Measurements from ENCODE around the gene DYSF. TPM values are rescaled to one million over a fixed set of nuclear protein-coding genes. Genes with fewer than 3 reads are reported as not detected.

DYSF gene
- total and polyA plus RNA-seq, 3 donors from 2014 or later = 6.8 to 10.9 (median 8.9) TPM

DNA sequence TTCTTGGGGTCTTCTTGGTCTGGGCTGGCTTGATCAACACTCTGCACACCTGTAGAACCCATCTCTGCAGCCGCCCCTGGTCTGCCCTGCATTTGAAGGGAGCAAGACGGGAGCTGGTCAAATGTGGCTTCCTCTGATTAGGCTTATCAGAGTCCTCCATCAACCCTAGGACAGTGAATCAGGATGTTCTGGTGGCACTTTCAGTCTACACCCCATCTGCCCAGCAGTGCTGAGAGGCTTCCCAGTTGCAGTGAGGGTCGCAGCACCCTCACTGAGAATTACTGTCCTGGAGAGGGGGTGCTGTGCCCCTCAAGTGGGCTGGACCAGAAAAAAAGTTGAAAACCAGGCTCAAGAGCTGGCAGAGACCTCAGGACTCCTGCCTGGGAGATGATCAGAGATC lies 152.9 kb downstream of the DYSF start:
- no peak for DNase-seq
- H3K27me3 ChIP-seq = no peaks in the 10 kb centered on the region
- H3K4me3 ChIP-seq = no peak overlapping the region
- WGBS, 2 donors = 85 to 97% methylated on average over 3 of the region's 3 CpGs
- no peak overlapping the region for H3K27ac ChIP-seq
- H3K9me3 ChIP-seq = no peaks in the 10 kb centered on the region
- H3K36me3 ChIP-seq (ENCODE audit: low read depth, missing control alignments) = no peaks in the 10 kb centered on the region
- intact Hi-C loops (cut with DNase I; ENCODE audit: low total_unique reads) = loop anchor here (10.0 kb wide), 1 partner anchor 189 kb away; no protein-coding TSS in a partner anchor
- TF ChIP-seq POLR2A (IDR thresholded peaks at IDR 0.05) = no peak
- TF ChIP-seq, protein P1, sequence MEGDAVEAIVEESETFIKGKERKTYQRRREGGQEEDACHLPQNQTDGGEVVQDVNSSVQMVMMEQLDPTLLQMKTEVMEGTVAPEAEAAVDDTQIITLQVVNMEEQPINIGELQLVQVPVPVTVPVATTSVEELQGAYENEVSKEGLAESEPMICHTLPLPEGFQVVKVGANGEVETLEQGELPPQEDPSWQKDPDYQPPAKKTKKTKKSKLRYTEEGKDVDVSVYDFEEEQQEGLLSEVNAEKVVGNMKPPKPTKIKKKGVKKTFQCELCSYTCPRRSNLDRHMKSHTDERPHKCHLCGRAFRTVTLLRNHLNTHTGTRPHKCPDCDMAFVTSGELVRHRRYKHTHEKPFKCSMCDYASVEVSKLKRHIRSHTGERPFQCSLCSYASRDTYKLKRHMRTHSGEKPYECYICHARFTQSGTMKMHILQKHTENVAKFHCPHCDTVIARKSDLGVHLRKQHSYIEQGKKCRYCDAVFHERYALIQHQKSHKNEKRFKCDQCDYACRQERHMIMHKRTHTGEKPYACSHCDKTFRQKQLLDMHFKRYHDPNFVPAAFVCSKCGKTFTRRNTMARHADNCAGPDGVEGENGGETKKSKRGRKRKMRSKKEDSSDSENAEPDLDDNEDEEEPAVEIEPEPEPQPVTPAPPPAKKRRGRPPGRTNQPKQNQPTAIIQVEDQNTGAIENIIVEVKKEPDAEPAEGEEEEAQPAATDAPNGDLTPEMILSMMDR (IDR thresholded peaks at IDR 0.05) = no peak
- H3K4me1 ChIP-seq = no peaks in the 10 kb centered on the region

DNA sequence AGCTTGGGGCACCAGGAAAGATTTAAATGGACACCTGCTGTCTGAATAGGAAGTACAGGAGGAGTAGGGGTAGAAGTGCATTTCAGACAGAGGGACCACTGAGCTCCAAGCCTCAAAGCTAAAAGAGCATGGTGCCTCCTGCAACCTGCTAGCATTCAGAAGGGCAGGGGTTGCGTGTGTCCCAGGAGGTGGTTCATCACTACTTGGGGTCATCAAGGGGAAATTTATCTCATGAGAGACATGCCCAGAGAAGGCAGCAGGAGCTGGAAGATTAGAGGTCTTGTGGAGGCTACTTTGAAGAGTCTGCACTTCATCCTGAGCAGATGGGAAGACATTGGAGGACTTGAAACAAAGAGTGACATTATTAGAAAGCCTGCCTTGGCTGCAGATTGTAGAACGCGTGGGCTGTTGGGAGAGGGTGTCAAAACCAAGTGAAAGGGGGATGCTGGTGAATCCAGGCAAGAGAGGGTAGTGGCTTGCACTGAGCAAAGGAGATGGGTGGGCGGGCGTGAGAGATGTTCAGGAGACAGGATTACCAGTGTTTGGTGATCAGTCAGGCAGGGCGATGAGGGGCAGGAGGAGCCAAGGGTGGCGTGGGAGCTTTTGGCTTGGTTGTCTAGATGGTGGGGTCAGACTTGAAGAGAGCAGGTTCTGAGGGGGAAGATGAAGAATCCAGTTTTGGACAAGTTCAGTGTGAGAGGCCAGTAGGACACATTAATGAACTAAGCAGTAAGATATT lies 154.0 kb downstream of the DYSF start:
- H3K9me3 ChIP-seq = no peaks in the 10 kb centered on the region
- H3K27me3 ChIP-seq = no peaks in the 10 kb centered on the region
- H3K36me3 ChIP-seq (ENCODE audit: low read depth, missing control alignments) = no peaks in the 10 kb centered on the region
- WGBS, 2 donors = 89 to 94% methylated on average over 7 of the region's 7 CpGs
- intact Hi-C loops (cut with DNase I; ENCODE audit: low total_unique reads) = loop anchor here (10.0 kb wide), 1 partner anchor 187 kb away; no protein-coding TSS in a partner anchor
- H3K27ac ChIP-seq = no peak overlapping the region
- H3K4me1 ChIP-seq = no peaks in the 10 kb centered on the region
- no peak for DNase-seq
- no peak for TF ChIP-seq POLR2A (IDR thresholded peaks at IDR 0.05)
- TF ChIP-seq, protein P1 (IDR thresholded peaks at IDR 0.05) = no peak
- H3K4me3 ChIP-seq = no peak overlapping the region

DNA sequence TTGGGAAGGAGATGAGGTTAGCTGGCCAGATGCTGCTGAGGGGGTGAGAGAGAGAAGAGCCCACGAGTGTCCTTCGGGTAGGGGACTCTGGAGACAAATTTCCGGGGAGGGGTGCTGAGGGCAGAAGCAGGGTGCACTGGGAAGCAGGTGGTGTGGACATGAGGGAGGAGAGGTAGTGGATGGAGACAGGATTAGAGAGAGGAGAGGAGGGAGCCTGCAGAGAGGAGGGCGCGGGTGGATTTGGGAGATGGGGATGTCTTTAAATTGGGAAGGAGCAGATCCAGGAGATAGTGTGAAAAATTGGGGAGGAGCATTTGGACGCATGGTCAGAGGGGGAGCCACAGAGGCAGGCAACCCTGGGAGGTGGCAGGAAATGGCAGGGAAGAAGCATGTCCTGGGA lies 154.7 kb downstream of the DYSF start:
- Histone ChIP-seq H3K27ac (no peak overlapping the region), H3K4me3 (no peak overlapping the region), H3K27me3 (no peaks in the 10 kb centered on the region), H3K4me1 (no peaks in the 10 kb centered on the region), H3K9me3 (no peaks in the 10 kb centered on the region), H3K36me3 (ENCODE audit: low read depth, missing control alignments) (no peaks in the 10 kb centered on the region)
- WGBS, 2 donors = 82 to 83% methylated on average over 6 of the region's 6 CpGs
- no peak for DNase-seq
- intact Hi-C loops (cut with DNase I; ENCODE audit: low total_unique reads) = loop anchor here (10.0 kb wide), 1 partner anchor 187 kb away; no protein-coding TSS in a partner anchor
- no peak for TF ChIP-seq POLR2A (IDR thresholded peaks at IDR 0.05)
- TF ChIP-seq, protein P1 (IDR thresholded peaks at IDR 0.05) = no peak

DNA sequence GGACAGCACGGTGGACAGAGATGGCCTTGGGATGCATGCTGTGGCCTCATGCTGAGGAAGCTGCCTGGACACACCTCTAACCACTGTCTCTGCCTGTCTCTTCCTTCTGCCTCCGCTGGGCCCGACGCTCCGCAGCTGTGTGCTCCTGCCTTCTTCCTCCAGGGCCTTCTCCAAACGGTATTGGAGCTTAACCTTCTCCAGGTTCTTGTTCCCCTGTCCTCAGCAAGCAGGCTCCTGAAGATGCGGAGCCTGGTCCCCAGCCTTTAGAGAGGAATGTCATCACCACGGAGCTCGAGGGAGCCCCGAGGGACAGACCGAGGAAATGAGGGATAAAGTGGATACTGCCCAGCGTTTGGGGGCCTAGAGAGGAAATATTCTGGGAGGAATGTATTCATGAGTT lies 155.1 kb downstream of the DYSF start:
- no peak overlapping the region for H3K4me3 ChIP-seq

More for the DNA sequence above, 155.1 kb downstream of the DYSF start:
- Histone ChIP-seq H3K4me1 (no peaks in the 10 kb centered on the region), H3K27ac (no peak overlapping the region), H3K27me3 (no peaks in the 10 kb centered on the region), H3K9me3 (no peaks in the 10 kb centered on the region), H3K36me3 (ENCODE audit: low read depth, missing control alignments) (no peaks in the 10 kb centered on the region)
- intact Hi-C loops (cut with DNase I; ENCODE audit: low total_unique reads) = loop anchor here (10.0 kb wide), 1 partner anchor 186 kb away; no protein-coding TSS in a partner anchor
- DNase-seq = no peak
- 72 to 75% methylated on average over 9 to 12 of the region's 12 CpGs for WGBS, 2 donors
- TF ChIP-seq, protein P1 (IDR thresholded peaks at IDR 0.05) = no peak
